ENCODE results near the gene NFYA. TPM values are rescaled to one million over a fixed set of nuclear protein-coding genes. Genes with fewer than 3 reads are reported as not detected.

NFYA gene
- total RNA-seq, 1 experiment from 2014 or later = 34.7 TPM

- Histone ChIP-seq H3K27ac (ENCODE audit: low read length) (no peak within 1 kb of the TSS), H3K36me3 (ENCODE audit: control insufficient read depth, insufficient read depth, low read length) (no peaks in the 10 kb centered on the region), H3K4me1 (ENCODE audit: control insufficient read depth, insufficient read depth, low read length) (no peaks in the 10 kb centered on the region), H3K9me3 (ENCODE audit: control insufficient read depth, insufficient read depth, low read depth, low read length) (no peaks in the 10 kb centered on the region), H3K27me3 (ENCODE audit: control insufficient read depth, insufficient read depth, low read length) (no peaks in the 10 kb centered on the region), H3K4me3 (ENCODE audit: low read depth in 2 of 2, low read length in 2 of 2) (no peak within 1 kb of the TSS)
- intact Hi-C loops (cut with micrococcal nuclease; ENCODE audit: unreplicated experiment) = no loop called here
- TF ChIP-seq REST (IDR thresholded peaks at IDR 0.05; ENCODE audit: insufficient read depth in 1 of 2, low read depth in 2 of 2, low read length in 1 of 2) (no peak), CTCF (IDR thresholded peaks at IDR 0.05) (no peak), TCF7L2 (IDR thresholded peaks at IDR 0.05; ENCODE audit: low read depth, low read length) (no peak), SIN3A (IDR thresholded peaks at IDR 0.05; ENCODE audit: borderline replicate concordance, insufficient read depth, low read depth, low read length) (no peak), POLR2AphosphoS5 (IDR thresholded peaks at IDR 0.05; ENCODE audit: low read depth, low read length) (no peak)
- CTCF ChIA-PET = no interaction called here
- POLR2A ChIA-PET = no interaction called here
- DNase-seq (ENCODE audit: low read depth, low spot score) = no peak
- no peak for ATAC-seq
- BruUV-seq (replicated peaks) = no TSS peak
- in situ Hi-C loops (cut with HindIII; ENCODE audit: low pct_unique_long_range_greater_than_20kb, low sequenced_read_pairs) = no loop called here
Observed at GRCh38 chr6:41053041-41053440, 19.7 kb upstream of the NFYA start, which contains the start of gene APOBEC2. Gene APOBEC2, plus strand, starts transcription at chr6:41053202. Its CDS starts 146 bp downstream, at chr6:41053348.

GRCh38 chr6:41054511-41054910 lies 18.3 kb upstream of the NFYA start:
- Histone ChIP-seq H3K4me3 (ENCODE audit: low read depth in 2 of 2, low read length in 2 of 2) (no peak overlapping the region), H3K4me1 (ENCODE audit: control insufficient read depth, insufficient read depth, low read length) (no peaks in the 10 kb centered on the region), H3K27me3 (ENCODE audit: control insufficient read depth, insufficient read depth, low read length) (no peaks in the 10 kb centered on the region), H3K9me3 (ENCODE audit: control insufficient read depth, insufficient read depth, low read depth, low read length) (no peaks in the 10 kb centered on the region), H3K36me3 (ENCODE audit: control insufficient read depth, insufficient read depth, low read length) (no peaks in the 10 kb centered on the region), H3K27ac (ENCODE audit: low read length) (no peak overlapping the region)
- ChIA-PET POLR2A (no interaction called here), CTCF (no interaction called here)
- DNase-seq (ENCODE audit: low read depth, low spot score) (no peak), ATAC-seq (no peak)
- no TSS peak for BruUV-seq (replicated peaks)
- in situ Hi-C loops (cut with HindIII; ENCODE audit: low pct_unique_long_range_greater_than_20kb, low sequenced_read_pairs) (no loop called here), intact Hi-C loops (cut with micrococcal nuclease; ENCODE audit: unreplicated experiment) (no loop called here)
- TF ChIP-seq SIN3A (IDR thresholded peaks at IDR 0.05; ENCODE audit: borderline replicate concordance, insufficient read depth, low read depth, low read length) = no peak
- TF ChIP-seq TCF7L2 (IDR thresholded peaks at IDR 0.05; ENCODE audit: low read depth, low read length) = no peak
- no peak for TF ChIP-seq CTCF (IDR thresholded peaks at IDR 0.05)
- TF ChIP-seq POLR2AphosphoS5 (IDR thresholded peaks at IDR 0.05; ENCODE audit: low read depth, low read length) = no peak
- no peak for TF ChIP-seq REST (IDR thresholded peaks at IDR 0.05; ENCODE audit: insufficient read depth in 1 of 2, low read depth in 2 of 2, low read length in 1 of 2)

All from Panc1 (cell line).